Endometrium (tissue), 2 donors: ENCODE measurements around the gene SRPRB.

Source experiments
- FAIRE-seq: peaks from 2 replicates; lab custom pipeline; 2012; peaks lifted over from hg19 to GRCh38; lab: Jason Lieb, UNC
- donor health status: control.
- donor health status: control.

SRPRB gene

GRCh38 chr3:133827136-133827535, 21.5 kb downstream of the SRPRB start:
- FAIRE-seq, result no peak

- no peak for FAIRE-seq
Observed at GRCh38 chr3:133827684-133828083, 22.1 kb downstream of the SRPRB start.

GRCh38 chr3:133828576-133829309, 23.1 kb downstream of the SRPRB start:
- FAIRE-seq, result no peak

GRCh38 chr3:133829310-133829707, 23.7 kb downstream of the SRPRB start:
- FAIRE-seq, result no peak

GRCh38 chr3:133830071-133830470, 24.5 kb downstream of the SRPRB start:
- no peak for FAIRE-seq

GRCh38 chr3:133831966-133832801, 26.6 kb downstream of the SRPRB start:
- FAIRE-seq, result no peak

GRCh38 chr3:133832802-133833144, 27.2 kb downstream of the SRPRB start:
- FAIRE-seq, result no peak

GRCh38 chr3:133833267-133833666, 27.7 kb downstream of the SRPRB start:
- no peak for FAIRE-seq

- FAIRE-seq, result no peak
Observed at GRCh38 chr3:133833880-133834620, 28.4 kb downstream of the SRPRB start.

GRCh38 chr3:133834621-133835417, 29.2 kb downstream of the SRPRB start:
- no peak for FAIRE-seq

- FAIRE-seq, result no peak
Observed at GRCh38 chr3:133835418-133835743, 29.8 kb downstream of the SRPRB start.

- FAIRE-seq, result no peak
Observed at GRCh38 chr3:133835961-133836360, 30.3 kb downstream of the SRPRB start.

GRCh38 chr3:133836497-133837158, 31.0 kb downstream of the SRPRB start:
- FAIRE-seq, result no peak

- no peak for FAIRE-seq
Observed at GRCh38 chr3:133837487-133838295, 32.1 kb downstream of the SRPRB start.

- no peak for FAIRE-seq
Observed at GRCh38 chr3:133838296-133838789, 32.7 kb downstream of the SRPRB start.

GRCh38 chr3:133838916-133839800, 33.5 kb downstream of the SRPRB start:
- no peak for FAIRE-seq

- no peak for FAIRE-seq
Observed at GRCh38 chr3:133840055-133840737, 34.6 kb downstream of the SRPRB start.

- FAIRE-seq, result no peak
Observed at GRCh38 chr3:133840767-133841166, 35.2 kb downstream of the SRPRB start.

GRCh38 chr3:133841196-133841595, 35.6 kb downstream of the SRPRB start:
- FAIRE-seq, result no peak
